K562 (cell line): ENCODE data around the gene MYOM1. TPM values are rescaled to one million over a fixed set of nuclear protein-coding genes. Genes with fewer than 3 reads are reported as not detected.
A peak's percentile ranks its signal among the peaks of the same experiment; 100 is the strongest.

Experiments used
- ARID1B ChIP-seq: fragments of 450-650 bp; IDR thresholded peaks from 2 replicates; pipeline ENCODE4 v1.6.1; 2016; ENCODE audit warnings: antibody characterized with exemption, mild to moderate bottlenecking, inconsistent platforms
- CBFA2T3 ChIP-seq: fragments of 450-650 bp; IDR thresholded peaks from 2 replicates; pipeline ENCODE4 v1.6.1; 2017
- CBX1 ChIP-seq: sonication (generic); IDR thresholded peaks from 2 replicates; pipeline ENCODE4 v1.6.1; 2016; ENCODE audit warnings: antibody characterized with exemption, low read depth, mild to moderate bottlenecking
- CREM ChIP-seq: IDR thresholded peaks from 2 replicates; pipeline ENCODE4 v1.6.1; 2014; ENCODE audit warnings: antibody characterized with exemption, low read depth
- JUN ChIP-seq, 2 experiments: sonication (generic) in 1 of 2; formaldehyde crosslinking in 1 of 2; IDR thresholded peaks; 2 replicates each; pipeline versions ENCODE4 v1.6.1 to v1.8.0; 2012 to 2022; ENCODE audit warnings: borderline replicate concordance in 2 of 2, mild to moderate bottlenecking in 2 of 2, improper control_type of control experiment in 1 of 2, low read depth in 1 of 2, low read length in 1 of 2, missing genetic modification reagents in 1 of 2
- LARP7 ChIP-seq: fragments of 450-650 bp; IDR thresholded peaks from 2 replicates; pipeline ENCODE4 v1.6.1; 2016
- NCOA6 ChIP-seq: fragments of 450-650 bp; IDR thresholded peaks from 2 replicates; pipeline ENCODE4 v1.6.1; 2017; ENCODE audit warnings: mild to moderate bottlenecking
- POLR2A ChIP-seq: fragments of 450-650 bp; conservative IDR thresholded peaks from 2 replicates; pipeline ENCODE4 v1.6.1; 2016
- RUNX1 ChIP-seq: sonication (generic); IDR thresholded peaks from 2 replicates; pipeline ENCODE4 v1.6.1; 2016; ENCODE audit warnings: antibody characterized with exemption, low read depth
- ZFX ChIP-seq: sonication (generic); formaldehyde crosslinking; IDR thresholded peaks from 2 replicates; pipeline ENCODE4 v1.8.0; 2022; ENCODE audit warnings: mild to moderate bottlenecking, missing genetic modification reagents, moderate library complexity
- ZNF445 ChIP-seq: fragments of 250-450 bp; sonication (Bioruptor Pico); IDR thresholded peaks from 2 replicates; pipeline ENCODE4 v1.4.0; 2020; ENCODE audit warnings: low read depth, mild to moderate bottlenecking, moderate library complexity
- ZNF644 ChIP-seq: fragments of 200-800 bp; sonication (Bioruptor generic); IDR thresholded peaks from 2 replicates; pipeline ENCODE4 v1.6.1; 2016; ENCODE audit warnings: low read depth, missing genetic modification characterization, missing compliant biosample characterization
- ZNF75A ChIP-seq: fragments of 450-650 bp; formaldehyde crosslinking; IDR thresholded peaks from 2 replicates; pipeline ENCODE4 v1.4.0; 2020; ENCODE audit warnings: mild to moderate bottlenecking
- ZNF76 ChIP-seq: fragments of 250-450 bp; sonication (Bioruptor Pico); IDR thresholded peaks from 2 replicates; pipeline ENCODE4 v1.4.0; 2020; ENCODE audit warnings: mild to moderate bottlenecking, moderate library complexity, borderline replicate concordance
- ZNF764 ChIP-seq: fragments of 250-450 bp; sonication (Bioruptor Pico); IDR thresholded peaks from 2 replicates; pipeline ENCODE4 v1.4.0; 2020; ENCODE audit warnings: low read depth, mild to moderate bottlenecking, moderate library complexity
- polyA plus RNA-seq, 8 experiments: library from polyadenylated mRNA; depleted of rRNA in 4 of 8; stranded (reverse) in 5 of 8; unstranded in 3 of 8; fragments of >200 nt; fragmentation: Nextera tagmentation in 2 of 8; fragmentation: Illumina TruSeq in 1 of 8; extraction: Ambion mirVana in 2 of 8; extraction: Trizol in 1 of 8; gene quantifications; 2 replicates each; pipeline versions ENCODE4 v1.2.1 to v1.2.3, GENCODE V29; 2011 to 2014; ENCODE audit warnings: inconsistent platforms in 1 of 8, missing spikeins in 1 of 8
- total RNA-seq, 7 experiments: library from RNA; depleted of rRNA in 6 of 7; stranded (reverse); fragments of >200 nt in 6 of 7; fragmentation: Illumina TruSeq in 2 of 7; extraction: Trizol in 2 of 7; gene quantifications; 2 replicates each; pipeline versions ENCODE4 v1.2.1 to v1.2.3, GENCODE V29; 2011 to 2021; ENCODE audit warnings: low replicate concordance in 1 of 7
- TF ChIP-seq, protein P1 (sequence below): fragments of 450-650 bp; IDR thresholded peaks from 2 replicates; pipeline ENCODE4 v1.6.1; 2018; ENCODE audit warnings: mild to moderate bottlenecking, low read depth; ENCODE audit not compliant: partially characterized antibody
- TF ChIP-seq, protein P2 (sequence below): fragments of 200-600 bp; sonication (generic); IDR thresholded peaks from one replicate; pipeline ENCODE4 v1.6.1; 2012; ENCODE audit warnings: mild to moderate bottlenecking, low read depth, low read length, inconsistent platforms

Gene MYOM1
- total and polyA plus RNA-seq, 9 of the 15 experiments (the other 6 are each of a cell fraction or from before 2014, with no cell fraction given), result 0.01 to 0.62 (median 0.25) TPM

DNA sequence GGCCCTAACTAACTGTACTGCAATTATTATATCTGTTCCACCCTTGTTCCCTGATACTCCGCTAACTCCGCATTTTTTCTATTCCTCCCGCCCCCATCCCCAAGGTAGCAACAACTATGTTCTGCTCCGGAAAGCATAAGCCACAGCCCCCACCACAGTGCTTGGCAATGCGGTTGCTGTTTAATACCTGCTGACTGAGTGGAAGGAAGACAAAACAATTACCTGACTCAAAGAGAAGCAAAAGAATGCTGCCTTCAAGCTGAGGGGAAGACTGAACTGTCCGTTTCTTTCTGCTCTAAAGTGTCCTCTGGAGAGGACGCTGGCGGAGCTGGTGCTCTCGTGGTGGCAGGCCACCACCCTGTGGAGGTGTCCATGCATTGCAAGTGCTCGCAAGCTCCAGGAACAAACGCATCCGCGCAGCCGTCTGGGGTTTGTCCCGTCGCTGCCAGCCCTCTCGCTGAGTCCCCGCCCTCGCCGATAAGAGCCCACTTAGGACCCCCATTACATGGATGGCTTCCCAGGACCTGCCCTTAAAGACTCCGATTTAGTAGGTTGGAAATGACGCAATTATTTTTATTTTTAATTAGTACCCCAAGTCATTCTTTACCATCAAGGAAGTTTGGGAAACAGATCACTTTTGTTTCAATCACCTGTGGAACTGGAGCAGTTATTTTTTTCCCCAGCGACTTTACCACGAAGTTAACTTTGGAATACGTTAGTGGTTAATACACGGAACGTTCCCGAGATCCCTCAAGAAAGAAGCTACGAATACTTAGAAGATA, 26.3 kb upstream of the MYOM1 start (continued):
- no peak; the same call in 1 of the 2 replicates for TF ChIP-seq RUNX1
- TF ChIP-seq LARP7, result no peak
- TF ChIP-seq ZFX (CRISPR knock-in tag), result no peak
- no peak for TF ChIP-seq ZNF75A (CRISPR knock-in tag)
- TF ChIP-seq NCOA6, result no peak
- TF ChIP-seq ZNF445 (CRISPR knock-in tag), result no peak
- 0 out of 2 replicates have a peak, but pooled peaks have one; percentile 50 for TF ChIP-seq CBX1
- TF ChIP-seq ZNF644 (tag), result no peak
- TF ChIP-seq ZNF76 (CRISPR knock-in tag), result no peak
- TF ChIP-seq, protein P1, sequence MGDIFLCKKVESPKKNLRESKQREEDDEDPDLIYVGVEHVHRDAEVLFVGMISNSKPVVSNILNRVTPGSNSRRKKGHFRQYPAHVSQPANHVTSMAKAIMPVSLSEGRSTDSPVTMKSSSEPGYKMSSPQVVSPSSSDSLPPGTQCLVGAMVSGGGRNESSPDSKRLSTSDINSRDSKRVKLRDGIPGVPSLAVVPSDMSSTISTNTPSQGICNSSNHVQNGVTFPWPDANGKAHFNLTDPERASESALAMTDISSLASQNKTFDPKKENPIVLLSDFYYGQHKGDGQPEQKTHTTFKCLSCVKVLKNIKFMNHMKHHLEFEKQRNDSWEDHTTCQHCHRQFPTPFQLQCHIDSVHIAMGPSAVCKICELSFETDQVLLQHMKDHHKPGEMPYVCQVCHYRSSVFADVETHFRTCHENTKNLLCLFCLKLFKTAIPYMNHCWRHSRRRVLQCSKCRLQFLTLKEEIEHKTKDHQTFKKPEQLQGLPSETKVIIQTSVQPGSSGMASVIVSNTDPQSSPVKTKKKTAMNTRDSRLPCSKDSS, result no peak
- TF ChIP-seq, protein P2, sequence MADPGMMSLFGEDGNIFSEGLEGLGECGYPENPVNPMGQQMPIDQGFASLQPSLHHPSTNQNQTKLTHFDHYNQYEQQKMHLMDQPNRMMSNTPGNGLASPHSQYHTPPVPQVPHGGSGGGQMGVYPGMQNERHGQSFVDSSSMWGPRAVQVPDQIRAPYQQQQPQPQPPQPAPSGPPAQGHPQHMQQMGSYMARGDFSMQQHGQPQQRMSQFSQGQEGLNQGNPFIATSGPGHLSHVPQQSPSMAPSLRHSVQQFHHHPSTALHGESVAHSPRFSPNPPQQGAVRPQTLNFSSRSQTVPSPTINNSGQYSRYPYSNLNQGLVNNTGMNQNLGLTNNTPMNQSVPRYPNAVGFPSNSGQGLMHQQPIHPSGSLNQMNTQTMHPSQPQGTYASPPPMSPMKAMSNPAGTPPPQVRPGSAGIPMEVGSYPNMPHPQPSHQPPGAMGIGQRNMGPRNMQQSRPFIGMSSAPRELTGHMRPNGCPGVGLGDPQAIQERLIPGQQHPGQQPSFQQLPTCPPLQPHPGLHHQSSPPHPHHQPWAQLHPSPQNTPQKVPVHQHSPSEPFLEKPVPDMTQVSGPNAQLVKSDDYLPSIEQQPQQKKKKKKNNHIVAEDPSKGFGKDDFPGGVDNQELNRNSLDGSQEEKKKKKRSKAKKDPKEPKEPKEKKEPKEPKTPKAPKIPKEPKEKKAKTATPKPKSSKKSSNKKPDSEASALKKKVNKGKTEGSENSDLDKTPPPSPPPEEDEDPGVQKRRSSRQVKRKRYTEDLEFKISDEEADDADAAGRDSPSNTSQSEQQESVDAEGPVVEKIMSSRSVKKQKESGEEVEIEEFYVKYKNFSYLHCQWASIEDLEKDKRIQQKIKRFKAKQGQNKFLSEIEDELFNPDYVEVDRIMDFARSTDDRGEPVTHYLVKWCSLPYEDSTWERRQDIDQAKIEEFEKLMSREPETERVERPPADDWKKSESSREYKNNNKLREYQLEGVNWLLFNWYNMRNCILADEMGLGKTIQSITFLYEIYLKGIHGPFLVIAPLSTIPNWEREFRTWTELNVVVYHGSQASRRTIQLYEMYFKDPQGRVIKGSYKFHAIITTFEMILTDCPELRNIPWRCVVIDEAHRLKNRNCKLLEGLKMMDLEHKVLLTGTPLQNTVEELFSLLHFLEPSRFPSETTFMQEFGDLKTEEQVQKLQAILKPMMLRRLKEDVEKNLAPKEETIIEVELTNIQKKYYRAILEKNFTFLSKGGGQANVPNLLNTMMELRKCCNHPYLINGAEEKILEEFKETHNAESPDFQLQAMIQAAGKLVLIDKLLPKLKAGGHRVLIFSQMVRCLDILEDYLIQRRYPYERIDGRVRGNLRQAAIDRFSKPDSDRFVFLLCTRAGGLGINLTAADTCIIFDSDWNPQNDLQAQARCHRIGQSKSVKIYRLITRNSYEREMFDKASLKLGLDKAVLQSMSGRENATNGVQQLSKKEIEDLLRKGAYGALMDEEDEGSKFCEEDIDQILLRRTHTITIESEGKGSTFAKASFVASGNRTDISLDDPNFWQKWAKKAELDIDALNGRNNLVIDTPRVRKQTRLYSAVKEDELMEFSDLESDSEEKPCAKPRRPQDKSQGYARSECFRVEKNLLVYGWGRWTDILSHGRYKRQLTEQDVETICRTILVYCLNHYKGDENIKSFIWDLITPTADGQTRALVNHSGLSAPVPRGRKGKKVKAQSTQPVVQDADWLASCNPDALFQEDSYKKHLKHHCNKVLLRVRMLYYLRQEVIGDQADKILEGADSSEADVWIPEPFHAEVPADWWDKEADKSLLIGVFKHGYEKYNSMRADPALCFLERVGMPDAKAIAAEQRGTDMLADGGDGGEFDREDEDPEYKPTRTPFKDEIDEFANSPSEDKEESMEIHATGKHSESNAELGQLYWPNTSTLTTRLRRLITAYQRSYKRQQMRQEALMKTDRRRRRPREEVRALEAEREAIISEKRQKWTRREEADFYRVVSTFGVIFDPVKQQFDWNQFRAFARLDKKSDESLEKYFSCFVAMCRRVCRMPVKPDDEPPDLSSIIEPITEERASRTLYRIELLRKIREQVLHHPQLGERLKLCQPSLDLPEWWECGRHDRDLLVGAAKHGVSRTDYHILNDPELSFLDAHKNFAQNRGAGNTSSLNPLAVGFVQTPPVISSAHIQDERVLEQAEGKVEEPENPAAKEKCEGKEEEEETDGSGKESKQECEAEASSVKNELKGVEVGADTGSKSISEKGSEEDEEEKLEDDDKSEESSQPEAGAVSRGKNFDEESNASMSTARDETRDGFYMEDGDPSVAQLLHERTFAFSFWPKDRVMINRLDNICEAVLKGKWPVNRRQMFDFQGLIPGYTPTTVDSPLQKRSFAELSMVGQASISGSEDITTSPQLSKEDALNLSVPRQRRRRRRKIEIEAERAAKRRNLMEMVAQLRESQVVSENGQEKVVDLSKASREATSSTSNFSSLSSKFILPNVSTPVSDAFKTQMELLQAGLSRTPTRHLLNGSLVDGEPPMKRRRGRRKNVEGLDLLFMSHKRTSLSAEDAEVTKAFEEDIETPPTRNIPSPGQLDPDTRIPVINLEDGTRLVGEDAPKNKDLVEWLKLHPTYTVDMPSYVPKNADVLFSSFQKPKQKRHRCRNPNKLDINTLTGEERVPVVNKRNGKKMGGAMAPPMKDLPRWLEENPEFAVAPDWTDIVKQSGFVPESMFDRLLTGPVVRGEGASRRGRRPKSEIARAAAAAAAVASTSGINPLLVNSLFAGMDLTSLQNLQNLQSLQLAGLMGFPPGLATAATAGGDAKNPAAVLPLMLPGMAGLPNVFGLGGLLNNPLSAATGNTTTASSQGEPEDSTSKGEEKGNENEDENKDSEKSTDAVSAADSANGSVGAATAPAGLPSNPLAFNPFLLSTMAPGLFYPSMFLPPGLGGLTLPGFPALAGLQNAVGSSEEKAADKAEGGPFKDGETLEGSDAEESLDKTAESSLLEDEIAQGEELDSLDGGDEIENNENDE, result no peak
- TF ChIP-seq CBFA2T3, result no peak
- TF ChIP-seq ARID1B, result no peak
- TF ChIP-seq JUN (IDR thresholded peaks at IDR 0.05; ENCODE audit: borderline replicate concordance, low read depth, low read length), result no peak
- TF ChIP-seq JUN (CRISPR knock-in tag; IDR thresholded peaks at IDR 0.05; ENCODE audit: borderline replicate concordance), result no peak
- no peak for TF ChIP-seq POLR2A
- TF ChIP-seq ZNF764 (CRISPR knock-in tag), result no peak
- TF ChIP-seq CREM, result peak; percentile 62
